Endometrium (tissue), 2 donors: ENCODE measurements around the gene SPINK2.
A peak's percentile ranks its signal among the peaks of the same experiment; 100 is the strongest.

ENCODE experiments used
- FAIRE-seq: peaks from 2 replicates; lab custom pipeline; 2012; peaks lifted over from hg19 to GRCh38; lab: Jason Lieb, UNC
- donor health status: control.
- donor health status: control.

The SPINK2 gene

GRCh38 chr4:56821381-56822243 lies at the start of gene SPINK2:
Gene SPINK2, minus strand, starts transcription at chr4:56821701. Its CDS starts 39 bp downstream, at chr4:56821662.
- FAIRE-seq = no peak

GRCh38 chr4:56870946-56871345 lies 49.4 kb upstream of the SPINK2 start:
- peak; percentile 33 for FAIRE-seq

- no peak for FAIRE-seq
Observed at GRCh38 chr4:56863441-56864139, 42.1 kb upstream of the SPINK2 start.

GRCh38 chr4:56861360-56861759 lies 39.9 kb upstream of the SPINK2 start:
- FAIRE-seq = no peak

GRCh38 chr4:56860781-56861180 lies 39.3 kb upstream of the SPINK2 start:
- no peak for FAIRE-seq

- no peak for FAIRE-seq
Observed at GRCh38 chr4:56859841-56860240, 38.3 kb upstream of the SPINK2 start.

- FAIRE-seq = no peak
Observed at GRCh38 chr4:56857601-56858309, 36.3 kb upstream of the SPINK2 start.

- FAIRE-seq = no peak
Observed at GRCh38 chr4:56856656-56857055, 35.2 kb upstream of the SPINK2 start.

GRCh38 chr4:56850910-56851309 lies 29.4 kb upstream of the SPINK2 start:
- no peak for FAIRE-seq

- FAIRE-seq = no peak
Observed at GRCh38 chr4:56844802-56845580, 23.5 kb upstream of the SPINK2 start.

GRCh38 chr4:56843421-56843899 lies 22.0 kb upstream of the SPINK2 start:
- FAIRE-seq = no peak

- FAIRE-seq = no peak
Observed at GRCh38 chr4:56840559-56840958, 19.1 kb upstream of the SPINK2 start.

- no peak for FAIRE-seq
Observed at GRCh38 chr4:56828784-56829535, 7.5 kb upstream of the SPINK2 start.

- FAIRE-seq = no peak
Observed at GRCh38 chr4:56823933-56824600, 2.6 kb upstream of the SPINK2 start.

- no peak for FAIRE-seq
Observed at GRCh38 chr4:56818797-56819196, 2.7 kb downstream of the SPINK2 start.

GRCh38 chr4:56817840-56818491 lies 3.5 kb downstream of the SPINK2 start:
- no peak for FAIRE-seq

GRCh38 chr4:56806666-56807065 lies 14.8 kb downstream of the SPINK2 start:
- no peak for FAIRE-seq

- FAIRE-seq = no peak
Observed at GRCh38 chr4:56804551-56804950, 16.9 kb downstream of the SPINK2 start.

GRCh38 chr4:56803471-56803870 lies 18.0 kb downstream of the SPINK2 start:
- FAIRE-seq = no peak
